Measurements from ENCODE around the gene PALM. TPM values are rescaled to one million over a fixed set of nuclear protein-coding genes. Genes with fewer than 3 reads are reported as not detected.

The PALM gene
- total and polyA plus RNA-seq, 9 of the 15 experiments (the other 6 are each of a cell fraction or from before 2014, with no cell fraction given): 0.04 to 6.6 (median 1.7) TPM

DNA sequence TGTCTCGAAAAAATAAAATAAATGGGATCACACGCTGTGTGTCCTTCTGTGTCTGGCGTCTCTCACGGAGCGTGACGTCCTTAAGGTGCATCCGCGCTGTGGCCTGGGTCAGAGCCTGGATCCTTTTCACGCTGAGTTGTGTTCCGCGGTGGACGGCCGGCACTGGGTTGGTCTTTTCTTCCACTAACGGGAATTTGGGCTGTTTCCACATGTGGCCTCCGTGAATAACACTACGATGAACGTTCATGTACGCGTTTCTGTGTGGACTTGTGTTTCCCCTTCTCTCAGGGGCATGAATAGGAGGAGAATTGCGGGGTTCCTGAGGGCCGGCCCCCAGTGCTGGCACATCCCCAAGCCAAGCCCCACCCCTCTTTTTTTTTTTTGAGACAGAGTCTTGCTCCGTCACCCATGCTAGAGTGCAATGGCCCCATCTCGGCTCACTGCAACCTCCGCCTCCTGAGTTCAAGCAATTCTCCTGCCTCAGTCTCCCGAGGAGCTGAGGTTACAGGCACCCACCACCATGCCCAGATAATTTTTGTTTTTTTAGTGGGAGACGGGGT lies 82.4 kb downstream of the PALM start (continued):
- TF ChIP-seq, protein P1, sequence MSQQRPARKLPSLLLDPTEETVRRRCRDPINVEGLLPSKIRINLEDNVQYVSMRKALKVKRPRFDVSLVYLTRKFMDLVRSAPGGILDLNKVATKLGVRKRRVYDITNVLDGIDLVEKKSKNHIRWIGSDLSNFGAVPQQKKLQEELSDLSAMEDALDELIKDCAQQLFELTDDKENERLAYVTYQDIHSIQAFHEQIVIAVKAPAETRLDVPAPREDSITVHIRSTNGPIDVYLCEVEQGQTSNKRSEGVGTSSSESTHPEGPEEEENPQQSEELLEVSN (IDR thresholded peaks at IDR 0.05; ENCODE audit: borderline replicate concordance in 1 of 2, extremely low read depth in 1 of 2, insufficient read depth in 1 of 2, insufficient read length in 1 of 2, low read depth in 1 of 2, low read length in 1 of 2, poor library complexity in 1 of 2, severe bottlenecking in 1 of 2): no peak
- TF ChIP-seq, protein P2, sequence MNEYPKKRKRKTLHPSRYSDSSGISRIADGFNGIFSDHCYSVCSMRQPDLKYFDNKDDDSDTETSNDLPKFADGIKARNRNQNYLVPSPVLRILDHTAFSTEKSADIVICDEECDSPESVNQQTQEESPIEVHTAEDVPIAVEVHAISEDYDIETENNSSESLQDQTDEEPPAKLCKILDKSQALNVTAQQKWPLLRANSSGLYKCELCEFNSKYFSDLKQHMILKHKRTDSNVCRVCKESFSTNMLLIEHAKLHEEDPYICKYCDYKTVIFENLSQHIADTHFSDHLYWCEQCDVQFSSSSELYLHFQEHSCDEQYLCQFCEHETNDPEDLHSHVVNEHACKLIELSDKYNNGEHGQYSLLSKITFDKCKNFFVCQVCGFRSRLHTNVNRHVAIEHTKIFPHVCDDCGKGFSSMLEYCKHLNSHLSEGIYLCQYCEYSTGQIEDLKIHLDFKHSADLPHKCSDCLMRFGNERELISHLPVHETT (CRISPR knock-in tag; conservative IDR thresholded peaks at IDR 0.05 in 1 of 2, IDR thresholded peaks at IDR 0.05 in 1 of 2): no peak
- TF ChIP-seq MEF2D (tag; conservative IDR thresholded peaks at IDR 0.05; ENCODE audit: low read depth): 0 out of 2 replicates have a peak, but pooled peaks have one; percentile 44
- TF ChIP-seq, protein P3, sequence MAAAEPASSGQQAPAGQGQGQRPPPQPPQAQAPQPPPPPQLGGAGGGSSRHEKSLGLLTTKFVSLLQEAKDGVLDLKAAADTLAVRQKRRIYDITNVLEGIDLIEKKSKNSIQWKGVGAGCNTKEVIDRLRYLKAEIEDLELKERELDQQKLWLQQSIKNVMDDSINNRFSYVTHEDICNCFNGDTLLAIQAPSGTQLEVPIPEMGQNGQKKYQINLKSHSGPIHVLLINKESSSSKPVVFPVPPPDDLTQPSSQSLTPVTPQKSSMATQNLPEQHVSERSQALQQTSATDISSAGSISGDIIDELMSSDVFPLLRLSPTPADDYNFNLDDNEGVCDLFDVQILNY (CRISPR knock-in tag; IDR thresholded peaks at IDR 0.05): no peak
- TF ChIP-seq NR2F6 (CRISPR knock-in tag; IDR thresholded peaks at IDR 0.05): no peak
- TF ChIP-seq, protein P4, sequence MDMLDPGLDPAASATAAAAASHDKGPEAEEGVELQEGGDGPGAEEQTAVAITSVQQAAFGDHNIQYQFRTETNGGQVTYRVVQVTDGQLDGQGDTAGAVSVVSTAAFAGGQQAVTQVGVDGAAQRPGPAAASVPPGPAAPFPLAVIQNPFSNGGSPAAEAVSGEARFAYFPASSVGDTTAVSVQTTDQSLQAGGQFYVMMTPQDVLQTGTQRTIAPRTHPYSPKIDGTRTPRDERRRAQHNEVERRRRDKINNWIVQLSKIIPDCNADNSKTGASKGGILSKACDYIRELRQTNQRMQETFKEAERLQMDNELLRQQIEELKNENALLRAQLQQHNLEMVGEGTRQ (CRISPR knock-in tag; IDR thresholded peaks at IDR 0.05): no peak
- TF ChIP-seq POLR3A (IDR thresholded peaks at IDR 0.05; ENCODE audit: borderline replicate concordance, extremely low read depth, insufficient read depth, insufficient read length): no peak
- TF ChIP-seq BHLHE40 (IDR thresholded peaks at IDR 0.05; ENCODE audit: low read length): no peak
- TF ChIP-seq ZNF668 (CRISPR knock-in tag; IDR thresholded peaks at IDR 0.05): no peak
- no peak for TF ChIP-seq SOX6 (IDR thresholded peaks at IDR 0.05)
- TF ChIP-seq, protein P5, sequence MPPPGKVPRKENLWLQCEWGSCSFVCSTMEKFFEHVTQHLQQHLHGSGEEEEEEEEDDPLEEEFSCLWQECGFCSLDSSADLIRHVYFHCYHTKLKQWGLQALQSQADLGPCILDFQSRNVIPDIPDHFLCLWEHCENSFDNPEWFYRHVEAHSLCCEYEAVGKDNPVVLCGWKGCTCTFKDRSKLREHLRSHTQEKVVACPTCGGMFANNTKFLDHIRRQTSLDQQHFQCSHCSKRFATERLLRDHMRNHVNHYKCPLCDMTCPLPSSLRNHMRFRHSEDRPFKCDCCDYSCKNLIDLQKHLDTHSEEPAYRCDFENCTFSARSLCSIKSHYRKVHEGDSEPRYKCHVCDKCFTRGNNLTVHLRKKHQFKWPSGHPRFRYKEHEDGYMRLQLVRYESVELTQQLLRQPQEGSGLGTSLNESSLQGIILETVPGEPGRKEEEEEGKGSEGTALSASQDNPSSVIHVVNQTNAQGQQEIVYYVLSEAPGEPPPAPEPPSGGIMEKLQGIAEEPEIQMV (tag; conservative IDR thresholded peaks at IDR 0.05; ENCODE audit: low read depth): no peak
- TF ChIP-seq HNRNPL (IDR thresholded peaks at IDR 0.05; ENCODE audit: low read depth, low read length): no peak
- TF ChIP-seq NEUROD1 (IDR thresholded peaks at IDR 0.05; ENCODE audit: borderline replicate concordance, low read depth, low read length, partially characterized antibody): peak; percentile 16
- no peak for TF ChIP-seq FOXM1 (IDR thresholded peaks at IDR 0.05; ENCODE audit: low read depth)
- no peak for TF ChIP-seq FOXM1 (CRISPR knock-in tag; IDR thresholded peaks at IDR 0.05; ENCODE audit: low read depth)
- no peak for TF ChIP-seq ILK (tag; IDR thresholded peaks at IDR 0.05; ENCODE audit: borderline replicate concordance, low read depth)
- no peak for TF ChIP-seq U2AF2 (optimal IDR thresholded peaks at IDR 0.05; ENCODE audit: low read depth, low read length)
- TF ChIP-seq NFIC (IDR thresholded peaks at IDR 0.05): peak; percentile 67

Measured in K562 (cell line).